NCI-H524 (cell line): ENCODE data around the gene INSM1.
"Not testable (repeated sequence)": the region's sequence is repeated elsewhere in the genome, so short reads cannot be mapped to it uniquely, and the experiment has no call there.

Experiments used
- DNase-seq, 2 experiments: peaks; one replicate each; lab custom pipeline; 2025; lab: John Stamatoyannopoulos, UW

INSM1 gene

GRCh38 chr20:20367575-20368417 is at the start of gene INSM1:
Gene INSM1 (plus strand): TSS chr20:20368104. CDS start chr20:20368268, 164 bp downstream.
- peak; percentile 100 for DNase-seq

- peak; percentile 76 to 93 for DNase-seq
Measured at GRCh38 chr20:20318365-20319161, 49.3 kb upstream of the INSM1 start.

GRCh38 chr20:20321134-20321533 is 46.8 kb upstream of the INSM1 start:
- no peak for DNase-seq

GRCh38 chr20:20321917-20322316 is 46.0 kb upstream of the INSM1 start:
- DNase-seq = no peak

- DNase-seq = peak in 1 of 2 experiments; percentile 46
Measured at GRCh38 chr20:20322912-20323311, 45.0 kb upstream of the INSM1 start.

GRCh38 chr20:20327746-20328145 is 40.2 kb upstream of the INSM1 start:
- no peak for DNase-seq

- no peak for DNase-seq
Measured at GRCh38 chr20:20329564-20329963, 38.3 kb upstream of the INSM1 start.

GRCh38 chr20:20331156-20331555 is 36.7 kb upstream of the INSM1 start:
- DNase-seq = no peak

- no peak for DNase-seq
Measured at GRCh38 chr20:20331817-20332216, 36.1 kb upstream of the INSM1 start.

GRCh38 chr20:20333866-20334265 is 34.0 kb upstream of the INSM1 start:
- no peak for DNase-seq

GRCh38 chr20:20334489-20334888 is 33.4 kb upstream of the INSM1 start:
- no peak for DNase-seq

GRCh38 chr20:20338133-20338730 is 29.7 kb upstream of the INSM1 start:
- no peak for DNase-seq

GRCh38 chr20:20340443-20340842 is 27.5 kb upstream of the INSM1 start:
- DNase-seq = no peak

- no peak for DNase-seq
Measured at GRCh38 chr20:20341371-20341770, 26.5 kb upstream of the INSM1 start.

- DNase-seq = no peak
Measured at GRCh38 chr20:20342066-20342465, 25.8 kb upstream of the INSM1 start.

GRCh38 chr20:20343932-20344331 is 24.0 kb upstream of the INSM1 start:
- no peak for DNase-seq

- DNase-seq = no peak
Measured at GRCh38 chr20:20344476-20344875, 23.4 kb upstream of the INSM1 start.

- no peak for DNase-seq
Measured at GRCh38 chr20:20353576-20353975, 14.3 kb upstream of the INSM1 start.

GRCh38 chr20:20355503-20355902 is 12.4 kb upstream of the INSM1 start:
- DNase-seq = not testable (repeated sequence)

- DNase-seq = peak in 1 of 2 experiments; percentile 34
Measured at GRCh38 chr20:20358801-20359200, 9.1 kb upstream of the INSM1 start.

- DNase-seq = no peak
Measured at GRCh38 chr20:20359628-20360027, 8.3 kb upstream of the INSM1 start.

- DNase-seq = peak; percentile 70 to 82
Measured at GRCh38 chr20:20360464-20360863, 7.4 kb upstream of the INSM1 start.
